IPS DF 6.9 (cell line): Measurements from ENCODE around the gene FNDC11.

Experiments used
- DNase-seq: peaks from one replicate; pipeline ENCODE4 v3.0.0-alpha.2; 2013; ENCODE audit warnings: low read depth, low spot score
- H3K27ac ChIP-seq: one replicate; pipeline ENCODE4 v1.5.1; 2013; ENCODE audit warnings: low read length, control low read depth
- H3K27me3 ChIP-seq: 2 replicates; pipeline ENCODE4 v1.6.1; 2013; ENCODE audit warnings: mild to moderate bottlenecking, low read length; ENCODE audit not compliant: control insufficient read depth, insufficient read depth
- H3K36me3 ChIP-seq: 2 replicates; pipeline ENCODE4 v1.6.1; 2013; ENCODE audit warnings: low read length; ENCODE audit not compliant: control insufficient read depth, insufficient read depth
- H3K4me1 ChIP-seq: 2 replicates; pipeline ENCODE4 v1.6.1; 2013; ENCODE audit warnings: low read length; ENCODE audit not compliant: control insufficient read depth, insufficient read depth
- H3K4me3 ChIP-seq: 2 replicates; pipeline ENCODE4 v1.5.1; 2013; ENCODE audit warnings: mild to moderate bottlenecking, low read length
- H3K9me3 ChIP-seq: 2 replicates; pipeline ENCODE4 v1.6.1; 2013; ENCODE audit warnings: low read length, inconsistent platforms; ENCODE audit not compliant: control insufficient read depth, insufficient read depth
- WGBS: extraction: QIAGEN DNeasy Blood & Tissue Kit; methylation state at CpG from one replicate; pipeline ENCODE4 v1.1.7; 2013; ENCODE audit warnings: mixed read lengths, missing lambda C conversion rate; ENCODE audit not compliant: insufficient read length, insufficient coverage; 5-methylcytosine and 5-hydroxymethylcytosine counted together

The FNDC11 gene

DNA sequence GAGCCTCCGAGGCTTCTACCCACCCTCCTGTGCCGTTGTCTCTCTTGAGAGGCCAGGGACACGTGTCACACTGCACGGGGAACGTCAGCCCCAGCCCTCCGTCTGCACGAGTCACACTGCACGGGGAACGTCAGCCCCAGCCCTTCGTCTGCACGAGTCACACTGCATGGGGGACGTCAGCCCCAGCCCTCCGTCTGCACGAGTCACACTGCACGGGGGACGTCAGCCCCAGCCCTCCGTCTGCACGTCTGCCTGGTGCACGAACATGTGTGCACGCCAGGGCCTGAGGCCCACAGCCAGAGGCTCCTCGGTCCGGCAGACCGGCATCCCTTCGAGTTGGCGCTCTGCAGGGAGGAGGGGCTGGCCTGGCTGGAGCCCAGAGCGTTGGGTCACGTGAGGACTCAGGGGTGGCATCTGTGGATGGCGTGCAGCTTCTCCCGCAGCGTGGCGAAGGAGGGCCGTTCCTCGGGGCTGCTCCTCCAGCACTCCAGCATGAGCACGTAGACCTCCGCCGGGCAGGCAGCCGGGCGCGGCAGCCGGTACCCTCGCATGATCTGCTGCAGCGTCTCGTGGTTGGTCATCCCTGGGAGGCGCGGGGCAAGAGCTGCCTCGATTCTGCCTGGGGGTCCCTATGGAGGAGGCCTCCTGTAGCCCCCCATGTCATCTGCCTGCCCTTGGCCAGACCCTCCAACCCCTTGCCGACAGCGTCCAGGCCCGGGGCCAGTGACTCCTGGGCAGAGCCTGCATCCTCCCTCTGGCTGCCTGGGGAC lies 13.4 kb upstream of the FNDC11 start:
- Histone ChIP-seq H3K4me1 (no peaks in the 10 kb centered on the region; the same call in 1 of the 2 replicates), H3K36me3 (no peaks in the 10 kb centered on the region; the same call in 1 of the 2 replicates), H3K27me3 (no peaks in the 10 kb centered on the region), H3K4me3 (no peak overlapping the region), H3K9me3 (no peaks in the 10 kb centered on the region), H3K27ac (no peak overlapping the region)
- DNase-seq = no peak
- WGBS = no CpG with 5 or more reads among the region's 49 CpGs

DNA sequence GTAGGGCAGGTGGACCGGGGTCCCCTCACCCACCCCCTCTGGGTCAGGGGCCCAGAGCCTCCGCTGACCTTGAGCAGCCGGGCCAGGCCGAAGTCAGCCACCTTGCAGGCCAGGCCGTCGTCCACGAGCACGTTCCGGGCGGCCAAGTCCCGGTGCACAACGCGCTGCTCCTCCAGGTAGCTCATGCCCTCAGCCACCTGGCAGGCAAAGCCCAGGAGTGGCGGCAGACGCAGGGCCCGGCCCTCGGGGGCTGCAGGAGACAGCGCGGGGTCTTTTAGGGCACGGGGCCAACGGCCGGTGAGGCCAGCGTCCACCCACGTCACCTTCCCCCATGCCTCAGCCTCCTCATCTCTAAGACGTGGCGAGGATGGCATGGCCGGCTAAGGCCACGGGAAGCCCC lies 12.6 kb upstream of the FNDC11 start:
- DNase-seq = no peak
- Histone ChIP-seq H3K4me3 (no peak overlapping the region), H3K36me3 (no peaks in the 10 kb centered on the region; the same call in 1 of the 2 replicates), H3K9me3 (no peaks in the 10 kb centered on the region), H3K27me3 (no peaks in the 10 kb centered on the region), H3K4me1 (no peaks in the 10 kb centered on the region; the same call in 1 of the 2 replicates), H3K27ac (no peak overlapping the region)
- no CpG with 5 or more reads among the region's 28 CpGs for WGBS

DNA sequence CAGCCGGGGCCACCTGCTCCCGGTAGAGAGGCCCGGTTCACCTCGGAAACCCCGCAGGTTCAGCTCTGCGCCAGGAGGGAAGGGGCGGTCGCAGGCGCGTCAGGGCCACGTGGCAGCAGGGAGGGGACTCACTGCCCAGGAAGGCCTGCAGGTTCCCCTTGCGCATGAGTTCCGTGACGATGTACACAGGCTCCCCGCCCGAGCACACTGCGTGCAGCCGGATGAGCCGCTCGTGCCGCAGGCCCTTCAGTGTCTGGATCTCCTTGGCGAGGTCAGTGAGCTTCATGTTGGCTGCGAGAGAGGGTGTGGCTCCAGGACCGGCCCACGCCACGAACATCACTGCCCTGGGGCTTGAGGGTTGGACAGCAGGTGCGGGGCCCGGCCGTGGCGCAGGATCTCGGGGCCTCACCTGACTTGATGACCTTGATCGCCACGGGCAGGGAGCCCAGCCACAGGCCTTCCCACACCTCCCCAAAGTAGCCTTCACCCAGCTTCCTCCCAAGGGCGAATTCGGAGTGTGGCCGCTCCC lies 11.9 kb upstream of the FNDC11 start:
- H3K27me3 ChIP-seq = no peaks in the 10 kb centered on the region
- H3K4me3 ChIP-seq = no peak overlapping the region

DNA sequence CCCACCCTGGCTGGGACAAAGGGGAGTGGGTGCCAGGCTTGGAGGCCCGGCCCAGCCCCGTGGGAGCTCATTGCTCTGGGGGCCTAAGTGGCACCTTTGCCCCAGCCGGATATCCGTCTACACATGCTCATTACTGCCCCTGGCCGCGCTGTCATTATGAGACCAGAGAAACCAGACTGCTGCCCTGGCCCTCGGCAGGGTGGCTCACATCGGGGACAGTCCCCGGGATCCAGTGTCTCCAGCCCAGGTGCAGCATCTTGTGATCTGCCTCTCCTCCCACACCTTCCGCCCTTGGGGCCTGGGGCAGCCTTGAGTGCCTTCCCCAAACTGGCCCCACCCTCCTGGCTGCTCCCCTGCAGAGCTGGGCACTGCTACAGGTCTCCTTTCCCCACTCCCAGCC lies 11.3 kb upstream of the FNDC11 start:
- H3K36me3 ChIP-seq = no peaks in the 10 kb centered on the region; the same call in 1 of the 2 replicates
- no peak overlapping the region for H3K4me3 ChIP-seq
- no peaks in the 10 kb centered on the region for H3K9me3 ChIP-seq
- H3K4me1 ChIP-seq = no peaks in the 10 kb centered on the region; the same call in 1 of the 2 replicates
- H3K27ac ChIP-seq = no peak overlapping the region
- no peaks in the 10 kb centered on the region for H3K27me3 ChIP-seq
- WGBS = no CpG with 5 or more reads among the region's 10 CpGs
- no peak for DNase-seq

More for the DNA sequence above, 11.9 kb upstream of the FNDC11 start:
- H3K36me3 ChIP-seq = no peaks in the 10 kb centered on the region; the same call in 1 of the 2 replicates
- H3K4me1 ChIP-seq = no peaks in the 10 kb centered on the region; the same call in 1 of the 2 replicates
- H3K27ac ChIP-seq = no peak overlapping the region
- no CpG with 5 or more reads among the region's 36 CpGs for WGBS
- DNase-seq = no peak
- no peaks in the 10 kb centered on the region for H3K9me3 ChIP-seq

DNA sequence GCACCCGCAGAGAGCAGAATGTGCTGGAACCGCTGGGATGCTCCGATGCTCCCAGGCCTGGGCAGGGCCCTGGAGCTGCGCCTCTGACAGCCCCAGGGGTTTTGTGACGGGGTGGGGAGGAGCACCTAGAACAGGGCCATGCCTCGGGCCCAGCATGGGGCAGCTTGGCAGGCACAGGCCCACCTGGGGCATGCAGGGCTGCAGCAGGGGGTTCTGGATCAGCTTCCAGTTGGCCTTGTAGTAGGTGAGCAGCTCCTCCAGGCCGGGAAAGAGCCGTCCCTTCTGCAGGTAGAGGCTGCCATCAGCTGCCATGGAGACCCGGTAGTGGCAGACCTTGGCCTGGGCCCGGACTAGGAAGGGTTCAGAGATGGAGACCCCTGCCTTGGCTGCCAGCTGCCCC lies 10.8 kb upstream of the FNDC11 start:
- Histone ChIP-seq H3K27ac (no peak overlapping the region), H3K9me3 (no peaks in the 10 kb centered on the region), H3K27me3 (no peaks in the 10 kb centered on the region), H3K4me1 (peaks cover 2% of the 10 kb centered on the region), H3K36me3 (no peaks in the 10 kb centered on the region; the same call in 1 of the 2 replicates), H3K4me3 (no peak overlapping the region)
- no CpG with 5 or more reads among the region's 10 CpGs for whole genome bisulfite sequencing
- no peak for DNase-seq

DNA sequence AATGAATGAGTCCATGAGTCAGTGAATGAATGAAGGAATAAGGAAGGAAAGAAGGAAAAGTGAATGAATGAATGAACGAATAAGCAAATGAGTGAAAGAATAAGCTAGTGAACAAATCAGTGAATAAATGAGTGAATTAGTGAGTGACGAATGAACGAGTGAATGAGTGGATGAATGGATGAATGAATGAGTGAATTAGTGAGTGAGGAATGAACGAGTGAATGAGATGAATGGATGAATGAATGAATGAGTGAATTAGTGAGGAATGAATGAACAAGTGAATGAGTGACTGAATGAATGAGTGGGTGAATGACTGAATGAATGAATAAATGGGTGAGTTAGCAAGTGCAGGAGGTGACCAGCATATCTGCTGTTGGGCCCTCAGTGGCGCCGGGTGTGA lies 10.2 kb upstream of the FNDC11 start:
- H3K27me3 ChIP-seq = no peaks in the 10 kb centered on the region
- H3K36me3 ChIP-seq = no peaks in the 10 kb centered on the region; the same call in 1 of the 2 replicates
- peaks cover 5% of the 10 kb centered on the region for H3K4me1 ChIP-seq
- 98% methylated on average over 4 of the region's 6 CpGs for WGBS
- H3K27ac ChIP-seq = no peak overlapping the region
- no peaks in the 10 kb centered on the region for H3K9me3 ChIP-seq
- no peak overlapping the region for H3K4me3 ChIP-seq
- DNase-seq = no peak

DNA sequence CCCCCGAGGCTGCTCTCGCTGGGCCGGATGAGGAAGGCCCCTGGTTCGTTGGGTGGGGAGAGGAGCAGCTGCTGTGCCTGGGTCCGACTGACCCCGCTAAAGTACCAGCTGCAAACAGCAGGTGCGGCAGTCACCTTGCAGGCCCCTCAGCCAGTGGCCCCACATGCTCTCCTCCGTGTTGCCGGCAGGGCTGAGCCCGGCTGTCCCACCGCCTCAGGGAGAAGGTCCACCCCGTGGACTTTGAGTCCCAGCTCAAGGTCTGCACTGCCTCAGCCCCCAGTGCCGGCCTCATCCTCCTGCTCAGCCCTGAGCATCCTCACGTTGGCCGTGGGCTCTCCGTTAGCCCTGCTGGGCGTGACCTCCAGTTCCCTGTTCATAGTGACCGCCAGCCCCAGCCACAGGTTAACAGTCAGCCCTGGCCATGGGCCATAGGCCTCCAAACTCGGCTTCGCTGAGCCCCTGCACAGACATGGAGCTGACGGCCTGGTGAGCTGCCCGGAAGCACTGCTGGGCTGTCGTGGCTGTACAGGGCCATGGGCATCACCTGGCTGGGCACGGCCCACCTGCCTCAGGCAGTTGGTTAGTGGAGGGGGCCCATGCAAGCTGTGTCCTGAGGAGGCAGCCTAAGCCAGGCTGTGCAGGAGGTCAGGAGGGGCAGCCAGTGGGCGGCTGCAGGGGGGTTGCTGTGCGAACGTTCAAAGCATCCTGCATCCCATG lies 9.6 kb upstream of the FNDC11 start:
- no peak for DNase-seq
- no peaks in the 10 kb centered on the region for H3K9me3 ChIP-seq
- H3K27ac ChIP-seq = no peak overlapping the region
- H3K27me3 ChIP-seq = no peaks in the 10 kb centered on the region
- H3K4me3 ChIP-seq = no peak overlapping the region
- no peaks in the 10 kb centered on the region; the same call in 1 of the 2 replicates for H3K36me3 ChIP-seq
- no CpG with 5 or more reads among the region's 27 CpGs for WGBS
- H3K4me1 ChIP-seq = peaks cover 6% of the 10 kb centered on the region

DNA sequence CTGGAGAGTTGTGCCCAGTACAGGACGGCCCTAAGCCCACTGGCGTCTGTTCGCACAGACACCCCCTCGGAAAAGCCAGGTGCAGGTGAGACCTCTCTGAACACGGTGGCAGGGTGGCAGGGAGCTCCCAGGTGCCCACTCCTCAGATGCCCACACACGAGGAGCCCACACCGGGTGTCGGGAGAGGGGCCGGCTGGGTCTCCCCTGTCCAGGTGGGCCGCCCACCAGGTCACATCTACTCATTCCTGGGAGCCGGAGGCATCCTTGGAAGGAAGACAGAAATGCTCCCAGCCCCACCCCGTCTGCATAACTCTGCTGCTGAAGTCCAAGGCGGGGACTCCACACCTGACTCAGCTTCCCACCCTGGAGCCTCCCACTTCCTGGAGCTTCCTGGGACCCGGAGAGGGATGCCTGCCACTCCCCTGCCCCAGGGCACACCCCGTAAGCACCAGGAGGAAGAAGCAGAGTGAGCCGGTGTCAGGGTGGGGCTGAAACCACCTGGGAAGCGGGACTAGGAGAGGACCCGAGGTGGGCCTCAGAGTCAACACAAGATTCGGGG lies 8.9 kb upstream of the FNDC11 start:
- peaks cover 6% of the 10 kb centered on the region for H3K4me1 ChIP-seq
- WGBS = no CpG with 5 or more reads among the region's 19 CpGs
- H3K4me3 ChIP-seq = no peak overlapping the region
- H3K9me3 ChIP-seq = no peaks in the 10 kb centered on the region
- no peaks in the 10 kb centered on the region for H3K27me3 ChIP-seq
- no peak overlapping the region for H3K27ac ChIP-seq
- H3K36me3 ChIP-seq = no peaks in the 10 kb centered on the region; the same call in 1 of the 2 replicates
- no peak for DNase-seq

DNA sequence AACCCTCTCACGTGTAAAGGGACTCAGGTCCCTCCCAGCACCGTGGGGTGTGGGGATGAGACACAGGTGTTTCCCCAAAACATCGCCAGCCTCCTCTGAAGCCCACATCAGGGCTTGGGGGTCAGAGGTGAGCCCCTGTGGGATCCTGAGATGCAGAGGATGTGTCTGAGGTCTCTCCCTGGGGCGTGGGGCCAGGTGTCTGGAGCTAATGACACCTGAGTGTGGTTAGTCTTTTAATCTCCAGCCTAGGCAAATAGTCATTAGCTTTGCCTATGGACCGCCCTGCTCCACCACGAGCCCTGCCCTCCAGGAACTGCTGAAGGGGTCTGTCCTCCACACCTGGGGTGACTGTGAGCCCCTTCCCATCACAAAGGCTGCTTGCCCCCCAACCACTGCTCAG lies 8.1 kb upstream of the FNDC11 start:
- H3K36me3 ChIP-seq = no peaks in the 10 kb centered on the region; the same call in 1 of the 2 replicates
- peaks cover 6% of the 10 kb centered on the region for H3K4me1 ChIP-seq
- no CpG with 5 or more reads among the region's 6 CpGs for WGBS
- H3K27me3 ChIP-seq = no peaks in the 10 kb centered on the region
- no peak for DNase-seq
- no peak overlapping the region for H3K4me3 ChIP-seq
- H3K27ac ChIP-seq = no peak overlapping the region
- H3K9me3 ChIP-seq = no peaks in the 10 kb centered on the region

DNA sequence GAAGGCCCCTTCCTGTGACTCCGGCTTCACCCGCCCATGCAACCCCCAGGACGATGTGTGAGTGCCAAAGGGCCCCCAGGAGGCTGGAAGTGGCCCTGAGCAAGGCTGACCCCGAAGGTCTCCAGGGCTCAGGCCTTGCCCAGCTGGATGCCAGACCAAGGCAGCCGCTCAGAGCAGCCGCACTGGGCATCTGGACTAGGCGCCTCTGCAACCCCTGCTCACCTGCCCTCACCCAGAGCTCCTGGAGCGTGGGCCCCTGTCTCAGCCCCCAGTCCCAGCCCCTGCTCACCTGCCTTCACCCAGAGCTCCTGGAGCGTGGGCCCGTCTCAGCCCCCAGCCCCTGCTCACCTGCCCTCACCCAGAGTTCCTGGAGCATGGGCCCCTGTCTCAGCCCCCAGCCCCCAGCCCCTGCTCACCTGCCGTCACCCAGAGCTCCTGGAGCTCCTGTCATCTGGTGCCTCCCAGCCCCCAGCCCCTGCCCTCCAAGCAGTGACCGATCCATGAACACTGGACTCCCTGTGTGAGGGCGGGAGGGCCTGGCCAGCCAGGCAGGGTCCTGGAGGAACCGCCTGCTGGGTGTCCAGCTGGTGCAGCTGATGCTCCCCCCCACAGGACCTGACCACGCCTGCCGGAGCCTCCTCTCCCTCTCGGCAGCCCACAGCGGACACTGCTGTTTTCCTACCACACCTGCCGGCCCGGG lies 7.6 kb upstream of the FNDC11 start:
- Histone ChIP-seq H3K4me1 (peaks cover 6% of the 10 kb centered on the region), H3K27ac (no peak overlapping the region), H3K9me3 (no peaks in the 10 kb centered on the region), H3K4me3 (no peak overlapping the region), H3K27me3 (no peaks in the 10 kb centered on the region), H3K36me3 (no peaks in the 10 kb centered on the region; the same call in 1 of the 2 replicates)
- no CpG with 5 or more reads among the region's 20 CpGs for WGBS
- no peak for DNase-seq
